Measurements from ENCODE around the gene RASA4. TPM values are rescaled to one million over a fixed set of nuclear protein-coding genes. Genes with fewer than 3 reads are reported as not detected.
"Not testable (repeated sequence)": the region's sequence is repeated elsewhere in the genome, so short reads cannot be mapped to it uniquely, and the experiment has no call there.

Gene RASA4
- total RNA-seq, 1 donor from 2014 or later: 3.8 TPM

- not testable (repeated sequence) for DNase-seq (ENCODE audit: low read depth in 2 of 2)
These were observed 72.2 kb downstream of the RASA4 start for GRCh38 chr7:102544372-102544771.

DNA sequence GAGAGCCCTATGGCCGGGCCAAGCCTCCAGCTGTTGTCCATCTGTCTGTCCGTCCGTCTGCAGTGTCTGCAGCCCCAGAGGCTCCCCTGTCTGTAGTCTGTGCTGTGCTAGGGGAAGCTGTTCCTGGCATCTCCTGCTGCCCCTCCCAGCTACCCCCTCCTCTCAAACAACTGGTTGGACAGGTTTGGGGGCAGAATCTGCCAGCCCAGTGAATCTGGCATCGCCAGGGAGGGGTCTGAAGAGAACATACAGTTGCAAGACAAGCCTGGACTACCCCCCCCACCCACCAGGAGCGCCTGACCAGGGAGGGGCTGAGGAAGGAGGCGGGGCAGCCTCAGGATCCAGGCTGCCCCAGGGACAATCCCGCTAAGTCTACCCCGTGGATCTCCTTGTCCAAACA is 73.0 kb downstream of the RASA4 start, which contains the start of gene UPK3BL2:
Gene UPK3BL2, minus strand, starts transcription at position 101 of the 400 bp plus-strand sequence. Its CDS starts 60 bp downstream, at position 41.
- DNase-seq (ENCODE audit: low read depth in 2 of 2): not testable (repeated sequence)

DNA sequence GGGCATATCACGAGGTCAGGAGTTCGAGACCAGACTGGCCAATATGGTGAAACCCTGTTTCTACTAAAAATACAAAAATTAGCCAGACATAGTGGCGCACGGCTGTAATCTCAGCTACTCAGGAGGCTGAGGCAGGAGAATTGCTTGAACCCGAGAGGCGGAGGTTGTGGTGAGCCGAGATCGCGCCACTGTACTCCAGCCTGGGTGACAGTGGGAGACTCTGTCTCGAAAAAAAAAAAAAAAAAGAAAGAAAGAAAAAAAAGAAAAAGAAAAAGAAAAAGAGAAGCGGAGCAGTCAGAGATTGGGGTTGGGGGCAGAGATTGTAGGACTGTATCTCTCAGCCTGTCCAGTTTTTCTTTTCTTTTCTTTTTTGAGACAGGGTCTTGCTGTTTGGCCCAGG is 73.8 kb downstream of the RASA4 start:
- DNase-seq (ENCODE audit: low read depth in 2 of 2): not testable (repeated sequence)

- DNase-seq (ENCODE audit: low read depth in 2 of 2): not testable (repeated sequence)
These were observed 74.5 kb downstream of the RASA4 start for GRCh38 chr7:102542083-102542482.

DNA sequence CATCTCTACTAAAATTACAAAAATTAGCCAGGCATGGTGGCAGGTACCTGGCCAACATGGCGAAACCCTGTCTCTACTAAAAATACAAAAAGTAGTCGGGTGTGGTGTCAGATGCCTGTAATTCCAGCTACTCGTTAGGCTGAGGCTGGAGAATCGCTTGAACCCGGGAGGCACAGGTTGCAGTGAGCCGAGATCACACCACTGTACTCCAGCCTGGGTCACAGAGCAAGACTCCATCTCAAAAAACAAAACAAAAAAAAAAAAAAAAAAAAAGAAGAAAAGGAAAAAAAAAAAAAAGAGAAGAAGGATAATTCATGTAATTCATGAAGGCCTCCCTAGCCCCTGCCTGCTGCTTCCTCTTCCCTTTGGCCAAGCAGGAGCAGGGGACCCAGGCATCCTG is 76.0 kb downstream of the RASA4 start:
- not testable (repeated sequence) for DNase-seq (ENCODE audit: low read depth in 2 of 2)

DNA sequence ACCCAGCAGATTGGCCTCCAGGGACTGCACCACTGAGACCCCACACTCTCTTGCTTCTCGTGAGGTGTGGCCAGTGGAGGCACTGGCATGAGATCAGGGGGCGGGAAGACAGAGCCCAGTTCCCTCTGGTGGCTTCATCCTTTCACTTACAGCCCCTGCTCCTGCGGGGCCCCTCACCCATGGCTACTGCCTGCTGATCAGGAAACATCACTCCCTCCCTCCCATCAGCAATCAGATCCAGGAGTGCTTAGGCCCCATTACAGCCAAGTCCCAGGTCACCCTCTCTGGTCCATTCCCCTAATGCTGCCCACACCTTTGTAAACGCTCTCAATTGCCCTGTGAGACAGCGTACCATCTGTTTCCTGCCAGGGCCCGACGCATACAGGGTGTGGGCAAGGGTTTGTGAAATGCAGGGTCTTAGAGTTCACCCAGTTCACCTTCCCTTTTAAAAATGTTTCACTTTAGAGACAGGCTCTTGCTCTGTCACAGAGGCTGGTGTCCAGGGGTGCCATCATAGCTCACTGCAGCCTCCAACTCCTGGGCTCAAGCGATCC is 81.4 kb downstream of the RASA4 start:
- peak; percentile 3 to 7 for DNase-seq (ENCODE audit: low read depth in 2 of 2)

DNA sequence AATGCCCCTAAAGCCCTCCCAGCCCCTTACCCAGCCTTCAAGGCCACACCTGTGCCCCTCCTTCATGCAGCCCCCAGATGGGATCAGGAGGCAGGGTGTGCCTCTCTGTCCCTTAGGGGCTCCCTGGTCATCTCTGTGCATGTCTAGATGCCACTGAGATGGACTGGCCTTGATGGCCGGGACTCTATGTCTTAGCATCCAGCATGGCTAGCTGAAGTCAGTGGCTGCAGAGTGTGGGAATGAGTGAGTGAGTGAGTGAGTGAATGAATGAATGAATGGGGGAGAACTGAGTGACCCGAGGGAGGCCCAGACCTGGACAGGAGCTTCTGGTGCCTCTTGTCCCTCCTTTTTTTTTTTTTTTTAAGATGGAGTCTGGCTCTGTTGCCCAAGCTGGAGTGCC is 84.4 kb downstream of the RASA4 start:
- DNase-seq (ENCODE audit: low read depth in 2 of 2): not testable (repeated sequence)

DNA sequence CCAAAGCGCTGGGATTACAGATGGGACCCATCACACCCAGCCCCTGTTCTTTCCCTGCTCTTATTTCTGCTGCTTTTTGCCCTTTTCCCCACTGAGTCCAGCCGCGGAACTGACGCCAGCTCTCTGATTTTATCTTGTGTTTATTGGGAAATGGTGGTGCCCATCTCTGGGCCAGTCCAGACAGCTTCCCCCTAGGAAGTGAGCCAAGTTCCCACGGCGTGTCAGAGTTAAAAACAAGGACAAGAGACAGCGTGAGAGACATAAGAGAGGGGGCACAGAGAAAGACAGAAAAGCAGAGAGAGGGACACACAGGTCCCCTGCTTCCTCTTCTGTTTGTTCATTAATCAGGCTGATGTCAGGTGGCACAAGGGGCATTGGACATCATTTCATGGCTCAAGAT is 85.0 kb downstream of the RASA4 start:
- DNase-seq (ENCODE audit: low read depth in 2 of 2): not testable (repeated sequence)

DNA sequence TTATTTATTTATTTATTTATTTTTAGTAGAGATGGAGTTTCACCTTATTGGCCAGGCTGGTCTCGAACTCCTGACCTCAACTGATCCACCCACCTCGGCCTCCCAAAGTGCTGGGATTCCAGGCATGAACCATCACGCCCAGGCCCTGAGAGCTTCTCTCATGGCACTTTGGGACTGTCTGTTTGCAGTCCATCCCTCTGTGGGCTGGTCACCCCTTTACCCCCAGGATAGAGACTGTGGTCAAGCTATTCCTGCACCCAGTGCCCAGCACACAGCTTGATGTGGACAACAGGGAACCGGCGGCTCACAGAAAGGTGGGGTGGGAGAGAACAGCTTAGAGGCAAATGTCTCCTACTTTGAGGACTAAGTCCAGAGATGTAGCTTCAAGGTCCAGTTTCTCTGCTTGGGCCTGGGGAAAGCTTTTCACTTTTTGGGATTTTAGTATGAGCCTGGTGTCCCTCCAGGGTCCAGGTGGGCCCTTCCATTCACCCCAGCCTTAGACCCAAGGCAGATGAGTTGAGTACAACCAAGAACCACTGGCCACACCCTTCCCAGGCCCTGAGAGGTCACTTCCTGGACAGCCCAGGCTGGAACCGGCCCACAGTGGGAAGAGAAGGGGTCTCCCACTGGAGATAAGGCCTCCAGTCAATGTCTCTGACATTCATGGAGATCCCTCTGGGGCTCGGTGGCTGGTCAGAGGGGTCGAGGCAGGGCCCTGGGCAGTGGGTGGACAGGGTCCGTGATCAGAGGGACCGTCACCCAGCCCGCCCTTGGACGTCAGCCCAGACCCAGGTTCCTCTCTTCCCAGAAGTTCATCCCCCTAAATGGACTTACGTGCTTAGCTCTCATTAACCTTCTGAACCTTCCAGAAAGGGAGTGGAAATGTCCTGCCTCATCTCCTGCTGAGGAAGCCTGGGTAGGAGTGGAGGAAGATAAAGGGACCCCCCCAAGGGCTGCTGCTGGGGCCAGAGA is 88.4 kb downstream of the RASA4 start:
- not testable (repeated sequence) for DNase-seq (ENCODE audit: low read depth in 2 of 2)

DNA sequence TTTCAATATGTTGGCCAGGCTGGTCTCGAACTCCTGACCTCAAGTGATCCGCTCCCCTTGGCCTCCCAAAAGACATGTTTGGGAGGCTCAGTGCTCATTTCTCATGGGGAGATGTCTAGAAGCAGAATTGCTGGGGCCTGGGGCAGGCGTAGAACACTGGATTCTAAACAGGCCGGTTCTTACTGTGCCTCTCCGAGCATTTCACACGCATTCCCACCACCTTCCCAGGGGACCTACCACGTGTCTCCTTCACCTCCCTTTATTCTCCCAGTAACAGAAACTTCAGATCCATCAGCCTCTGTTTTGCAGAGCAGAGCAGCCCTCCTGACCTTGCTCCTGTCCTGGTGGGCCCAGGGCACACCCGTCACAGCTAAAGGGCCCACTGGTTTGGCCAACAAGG is 89.4 kb downstream of the RASA4 start:
- not testable (repeated sequence) for DNase-seq (ENCODE audit: low read depth in 2 of 2)

GRCh38 chr7:102524803-102525202 is 91.8 kb downstream of the RASA4 start:
- not testable (repeated sequence) for DNase-seq (ENCODE audit: low read depth in 2 of 2)

Other genes starting within 250 kb of the RASA4 start
- 8.1 and 10.3 TPM in 2 replicates for gene PRKRIP1, start 220.4 kb downstream of the RASA4 start, total RNA-seq
- gene ORAI2, start 183.2 kb downstream of the RASA4 start, total RNA-seq: 45.3 and 57.7 TPM in 2 replicates
- gene ALKBH4, start 151.9 kb downstream of the RASA4 start, total RNA-seq: 8.9 and 10.5 TPM in 2 replicates
- 13.5 and 17.7 TPM in 2 replicates for gene LRWD1, start 151.8 kb downstream of the RASA4 start, total RNA-seq
- gene POLR2J, start 137.8 kb downstream of the RASA4 start, total RNA-seq: 26.8 and 32.5 TPM in 2 replicates
- gene RASA4B, start 99.0 kb downstream of the RASA4 start, total RNA-seq: 1.4 and 1.7 TPM in 2 replicates
- 0.22 and 2.6 TPM in 2 replicates for gene UPK3BL2, start 73.1 kb downstream of the RASA4 start, total RNA-seq
- not detected in 2 replicates for gene SPDYE2, start 65.5 kb downstream of the RASA4 start, total RNA-seq
- gene POLR2J3, start 44.2 kb downstream of the RASA4 start, total RNA-seq: 13.3 and 26.8 TPM in 2 replicates
- gene UPK3BL1, start 26.0 kb upstream of the RASA4 start, total RNA-seq: 2.4 and 6.9 TPM in 2 replicates
- gene SPDYE2B, start 33.6 kb upstream of the RASA4 start, total RNA-seq: not detected in 2 replicates
- gene POLR2J2, start 54.9 kb upstream of the RASA4 start, total RNA-seq: 0.65 and 2.4 TPM in 2 replicates
- gene FAM185A, start 132.2 kb upstream of the RASA4 start, total RNA-seq: 4.1 and 5.2 TPM in 2 replicates

Measured in lung microvascular endothelial cell (primary cell).